Gastrocnemius medialis (tissue), 4 donors: ENCODE data around the gene KCNAB1. TPM values are rescaled to one million over a fixed set of nuclear protein-coding genes. Genes with fewer than 3 reads are reported as not detected.
"Not testable (repeated sequence)": the region's sequence is repeated elsewhere in the genome, so short reads cannot be mapped to it uniquely, and the experiment has no call there.

Experiments
- ATAC-seq, 2 donors: fragments of 150-250 bp; one replicate each; pipeline ENCODE4 v1.9.1; 2016
- DNase-seq, 2 donors: peaks; one replicate each; pipeline ENCODE4 v3.0.0-alpha.2; 2019
- H3K27ac ChIP-seq, 4 donors: fragments of 200-600 bp; sonication (generic); 1 replicate in 1 of 4; 2 replicates in 3 of 4; pipeline ENCODE4 v1.5.1; 2016 to 2018; ENCODE audit warnings: mild to moderate bottlenecking in 2 of 4, moderate library complexity in 1 of 4
- H3K27me3 ChIP-seq, 3 donors: fragments of 200-600 bp; sonication (generic) in 2 of 3; 1 replicate in 1 of 3; 2 replicates in 2 of 3; pipeline versions ENCODE4 v1.5.1 to v1.6.0; 2016 to 2019; ENCODE audit warnings: mild to moderate bottlenecking in 1 of 3, moderate library complexity in 1 of 3
- H3K36me3 ChIP-seq, 2 donors: fragments of 200-600 bp; sonication (generic) in 1 of 2; one replicate each; pipeline ENCODE4 v1.5.1; 2017 to 2018
- H3K4me1 ChIP-seq, 2 donors: fragments of 200-600 bp; sonication (generic) in 1 of 2; one replicate each; pipeline ENCODE4 v1.5.1; 2016 to 2017; ENCODE audit warnings: mild to moderate bottlenecking in 2 of 2
- H3K4me3 ChIP-seq, 4 donors: fragments of 200-600 bp; sonication (generic) in 3 of 4; 1 replicate in 1 of 4; 2 replicates in 3 of 4; pipeline ENCODE4 v1.5.1; 2016 to 2019; ENCODE audit warnings: mild to moderate bottlenecking in 2 of 4
- H3K9me3 ChIP-seq, 3 donors: fragments of 200-600 bp; sonication (generic) in 2 of 3; 1 replicate in 1 of 3; 2 replicates in 2 of 3; pipeline ENCODE4 v1.5.1; 2016 to 2019
- CTCF ChIP-seq, 5 experiments: fragments of 450-650 bp in 3 of 5; fragments of 200-600 bp in 2 of 5; sonication (generic) in 2 of 5; IDR thresholded peaks in 4 of 5; conservative IDR thresholded peaks in 1 of 5; 1 replicate in 4 of 5; 2 replicates in 1 of 5; pipeline ENCODE4 v1.5.1; 2016 to 2019; ENCODE audit warnings: antibody characterized with exemption in 5 of 5, mild to moderate bottlenecking in 3 of 5, moderate library complexity in 3 of 5
- POLR2A ChIP-seq, 2 donors: fragments of 450-650 bp; IDR thresholded peaks; one replicate each; pipeline ENCODE4 v1.6.1; 2017; ENCODE audit warnings: antibody characterized with exemption in 2 of 2, mild to moderate bottlenecking in 2 of 2, moderate library complexity in 2 of 2
- in situ Hi-C, 4 donors: fragments of 200-750 bp; cut with MboI; loops; one replicate each; pipeline versions ENCODE4 v1.15.0 to v1.8.0; 2017; ENCODE audit warnings: low sequenced_read_pairs in 4 of 4
- intact Hi-C: fragments of 100-400 bp; cut with DNase I; formaldehyde crosslinking; loops from one replicate; pipeline ENCODE4 v1.15.1; 2023; ENCODE audit warnings: low total_unique reads
- total RNA-seq, 4 donors: library from RNA; depleted of rRNA; stranded (reverse); fragments of >200 nt; gene quantifications; one replicate each; pipeline versions ENCODE4 v1.1.0 to v1.2.3, GENCODE V29; 2016

Gene KCNAB1
- total RNA-seq, 4 donors from 2014 or later, result 0.46 to 3.6 (median 1.9) TPM

- H3K36me3 ChIP-seq, result no peaks in the 10 kb centered on the region
- DNase-seq (no peak), ATAC-seq (no peak)
- H3K27ac ChIP-seq, result no peak overlapping the region
- intact Hi-C loops, result no loop called here
- TF ChIP-seq POLR2A (IDR thresholded peaks at IDR 0.05), result no peak
- TF ChIP-seq CTCF (IDR thresholded peaks at IDR 0.05 in 4 of 5, conservative IDR thresholded peaks at IDR 0.05 in 1 of 5), result no peak
- H3K27me3 ChIP-seq, result no peaks in the 10 kb centered on the region
- H3K9me3 ChIP-seq, result no peaks in the 10 kb centered on the region
- H3K4me1 ChIP-seq, result no peaks in the 10 kb centered on the region
- H3K4me3 ChIP-seq, result no peak overlapping the region
- in situ Hi-C loops, result no loop called here
Observed at GRCh38 chr3:156217674-156218352, 97.4 kb downstream of the KCNAB1 start.

GRCh38 chr3:156218353-156218744 is 98.0 kb downstream of the KCNAB1 start:
- H3K9me3 ChIP-seq, result no peaks in the 10 kb centered on the region
- intact Hi-C loops, result no loop called here
- H3K4me1 ChIP-seq, result no peaks in the 10 kb centered on the region
- H3K27ac ChIP-seq, result no peak overlapping the region
- no peaks in the 10 kb centered on the region for H3K36me3 ChIP-seq
- in situ Hi-C loops, result no loop called here
- no peaks in the 10 kb centered on the region for H3K27me3 ChIP-seq
- DNase-seq (no peak), ATAC-seq (no peak)
- no peak overlapping the region for H3K4me3 ChIP-seq
- no peak for TF ChIP-seq CTCF (IDR thresholded peaks at IDR 0.05 in 4 of 5, conservative IDR thresholded peaks at IDR 0.05 in 1 of 5)
- no peak for TF ChIP-seq POLR2A (IDR thresholded peaks at IDR 0.05)

GRCh38 chr3:156222381-156222780 is 102.0 kb downstream of the KCNAB1 start:
- H3K4me3 ChIP-seq, ATAC-seq, intact Hi-C loops, H3K27me3 ChIP-seq, H3K9me3 ChIP-seq, H3K36me3 ChIP-seq, in situ Hi-C loops, H3K27ac ChIP-seq, H3K4me1 ChIP-seq, DNase-seq: not testable (repeated sequence)

GRCh38 chr3:156224046-156224445 is 103.7 kb downstream of the KCNAB1 start:
- intact Hi-C loops, H3K4me1 ChIP-seq, DNase-seq, ATAC-seq, H3K9me3 ChIP-seq, H3K27me3 ChIP-seq, H3K4me3 ChIP-seq, H3K36me3 ChIP-seq, in situ Hi-C loops, H3K27ac ChIP-seq: not testable (repeated sequence)

GRCh38 chr3:156226676-156227420 is 106.5 kb downstream of the KCNAB1 start:
- in situ Hi-C loops, result no loop called here
- H3K4me1 ChIP-seq, result no peaks in the 10 kb centered on the region
- H3K27me3 ChIP-seq, result no peaks in the 10 kb centered on the region
- intact Hi-C loops, result no loop called here
- TF ChIP-seq CTCF (IDR thresholded peaks at IDR 0.05 in 4 of 5, conservative IDR thresholded peaks at IDR 0.05 in 1 of 5), result no peak
- TF ChIP-seq POLR2A (IDR thresholded peaks at IDR 0.05), result no peak
- DNase-seq (no peak), ATAC-seq (no peak)
- no peaks in the 10 kb centered on the region for H3K9me3 ChIP-seq
- H3K27ac ChIP-seq, result no peak overlapping the region
- H3K4me3 ChIP-seq, result no peak overlapping the region
- H3K36me3 ChIP-seq, result no peaks in the 10 kb centered on the region
